Glomerular endothelial cell (primary cell): Measurements from ENCODE around the gene COQ10A. TPM values are rescaled to one million over a fixed set of nuclear protein-coding genes. Genes with fewer than 3 reads are reported as not detected.
"Not testable (repeated sequence)": the region's sequence is repeated elsewhere in the genome, so short reads cannot be mapped to it uniquely, and the experiment has no call there.

ENCODE experiments used
- DNase-seq: peaks from one replicate; pipeline ENCODE4 v3.0.0-alpha.2; 2011; ENCODE audit warnings: low read depth, low spot score; ENCODE audit errors: extremely low read depth
- total RNA-seq: library from RNA; depleted of rRNA; stranded (reverse); fragments of >200 nt; gene quantifications from 2 replicates; pipeline ENCODE4 v1.2.3, GENCODE V29; 2015

COQ10A gene
- total RNA-seq, 1 donor from 2014 or later: 15.9 TPM

- DNase-seq: not testable (repeated sequence)
These were observed 5.7 kb downstream of the COQ10A start for GRCh38 chr12:56272468-56272867.

- DNase-seq: no peak
These were observed 7.6 kb downstream of the COQ10A start for GRCh38 chr12:56274299-56274698.

GRCh38 chr12:56278905-56279304, 12.2 kb downstream of the COQ10A start:
- no peak for DNase-seq

- DNase-seq: no peak
These were observed 14.1 kb downstream of the COQ10A start for GRCh38 chr12:56280849-56281248.

GRCh38 chr12:56282030-56282429, 15.3 kb downstream of the COQ10A start:
- no peak for DNase-seq

- DNase-seq: no peak
These were observed 15.8 kb downstream of the COQ10A start for GRCh38 chr12:56282579-56282978.

GRCh38 chr12:56284263-56284662, 17.5 kb downstream of the COQ10A start:
- DNase-seq: not testable (repeated sequence)

GRCh38 chr12:56286044-56286830, 19.5 kb downstream of the COQ10A start:
- no peak for DNase-seq

GRCh38 chr12:56288705-56289387, 22.1 kb downstream of the COQ10A start:
- DNase-seq: no peak

- no peak for DNase-seq
These were observed 27.1 kb downstream of the COQ10A start for GRCh38 chr12:56293795-56294194.

- no peak for DNase-seq
These were observed 29.6 kb downstream of the COQ10A start for GRCh38 chr12:56296295-56296694.

GRCh38 chr12:56297400-56297799, 30.7 kb downstream of the COQ10A start:
- no peak for DNase-seq

GRCh38 chr12:56298828-56299227, 32.1 kb downstream of the COQ10A start:
- DNase-seq: no peak

- no peak for DNase-seq
These were observed 32.6 kb downstream of the COQ10A start for GRCh38 chr12:56299308-56299852.

GRCh38 chr12:56299853-56300643, 33.3 kb downstream of the COQ10A start, which contains the start of gene CS:
Gene CS, minus strand, starts transcription at chr12:56300330. Its CDS starts 129 bp downstream, at chr12:56300201.
- DNase-seq: peak; percentile 65

GRCh38 chr12:56300644-56301464, 34.1 kb downstream of the COQ10A start:
- no peak for DNase-seq

GRCh38 chr12:56304276-56304675, 37.5 kb downstream of the COQ10A start:
- DNase-seq: no peak

- no peak for DNase-seq
These were observed 38.3 kb downstream of the COQ10A start for GRCh38 chr12:56304872-56305590.

- DNase-seq: no peak
These were observed 40.7 kb downstream of the COQ10A start for GRCh38 chr12:56307221-56307965.
